IPS-15b (cell line): ENCODE results near the gene ARID5B.

Experiments
- H3K27me3 ChIP-seq: one replicate; pipeline ENCODE4 v1.6.1; 2013; ENCODE audit warnings: low read length; ENCODE audit not compliant: control insufficient read depth, insufficient read depth
- H3K36me3 ChIP-seq: one replicate; pipeline ENCODE4 v1.6.1; 2013; ENCODE audit warnings: low read length; ENCODE audit not compliant: control insufficient read depth, insufficient read depth
- H3K4me1 ChIP-seq: one replicate; pipeline ENCODE4 v1.6.1; 2013; ENCODE audit warnings: mild to moderate bottlenecking, low read length; ENCODE audit not compliant: control insufficient read depth, insufficient read depth
- H3K4me3 ChIP-seq: one replicate; pipeline ENCODE4 v1.5.1; 2013; ENCODE audit warnings: low read depth, low read length
- H3K9ac ChIP-seq: one replicate; pipeline ENCODE4 v1.6.1; 2013; ENCODE audit warnings: low read depth, mild to moderate bottlenecking, low read length
- H3K9me3 ChIP-seq: one replicate; pipeline ENCODE4 v1.6.1; 2013; ENCODE audit warnings: mild to moderate bottlenecking, low read length; ENCODE audit not compliant: control insufficient read depth, insufficient read depth

ARID5B gene

GRCh38 chr10:62002753-62003152 is 101.3 kb downstream of the ARID5B start:
- H3K36me3 ChIP-seq = no peaks in the 10 kb centered on the region
- no peaks in the 10 kb centered on the region for H3K9me3 ChIP-seq
- no peaks in the 10 kb centered on the region for H3K27me3 ChIP-seq
- no peak overlapping the region for H3K9ac ChIP-seq
- no peaks in the 10 kb centered on the region for H3K4me1 ChIP-seq
- H3K4me3 ChIP-seq = no peak overlapping the region

GRCh38 chr10:62004042-62004441 is 102.5 kb downstream of the ARID5B start:
- Histone ChIP-seq H3K9ac (no peak overlapping the region), H3K36me3 (no peaks in the 10 kb centered on the region), H3K27me3 (no peaks in the 10 kb centered on the region), H3K9me3 (no peaks in the 10 kb centered on the region), H3K4me1 (no peaks in the 10 kb centered on the region), H3K4me3 (no peak overlapping the region)

- Histone ChIP-seq H3K9me3 (no peaks in the 10 kb centered on the region), H3K27me3 (no peaks in the 10 kb centered on the region), H3K4me1 (no peaks in the 10 kb centered on the region), H3K4me3 (no peak overlapping the region), H3K9ac (no peak overlapping the region), H3K36me3 (no peaks in the 10 kb centered on the region)
These were observed 103.8 kb downstream of the ARID5B start for GRCh38 chr10:62005281-62005680.

GRCh38 chr10:62005687-62006086 is 104.2 kb downstream of the ARID5B start:
- no peak overlapping the region for H3K4me3 ChIP-seq
- no peaks in the 10 kb centered on the region for H3K4me1 ChIP-seq
- no peak overlapping the region for H3K9ac ChIP-seq
- no peaks in the 10 kb centered on the region for H3K27me3 ChIP-seq
- H3K9me3 ChIP-seq = no peaks in the 10 kb centered on the region
- H3K36me3 ChIP-seq = no peaks in the 10 kb centered on the region

- Histone ChIP-seq H3K36me3 (no peaks in the 10 kb centered on the region), H3K9ac (no peak overlapping the region), H3K27me3 (no peaks in the 10 kb centered on the region), H3K4me1 (no peaks in the 10 kb centered on the region), H3K9me3 (no peaks in the 10 kb centered on the region), H3K4me3 (no peak overlapping the region)
These were observed 105.6 kb downstream of the ARID5B start for GRCh38 chr10:62007145-62007544.

GRCh38 chr10:62008196-62008595 is 106.7 kb downstream of the ARID5B start:
- Histone ChIP-seq H3K36me3 (no peaks in the 10 kb centered on the region), H3K9me3 (no peaks in the 10 kb centered on the region), H3K27me3 (no peaks in the 10 kb centered on the region), H3K4me1 (no peaks in the 10 kb centered on the region), H3K9ac (no peak overlapping the region), H3K4me3 (no peak overlapping the region)

GRCh38 chr10:62008946-62009345 is 107.4 kb downstream of the ARID5B start:
- H3K4me1 ChIP-seq = no peaks in the 10 kb centered on the region
- no peaks in the 10 kb centered on the region for H3K36me3 ChIP-seq

GRCh38 chr10:62010366-62010765 is 108.9 kb downstream of the ARID5B start:
- Histone ChIP-seq H3K4me1 (no peaks in the 10 kb centered on the region), H3K36me3 (no peaks in the 10 kb centered on the region), H3K9me3 (no peaks in the 10 kb centered on the region), H3K4me3 (no peak overlapping the region), H3K9ac (no peak overlapping the region), H3K27me3 (no peaks in the 10 kb centered on the region)

More at GRCh38 chr10:62008946-62009345, 107.4 kb downstream of the ARID5B start:
- H3K9ac ChIP-seq = no peak overlapping the region
- H3K4me3 ChIP-seq = no peak overlapping the region
- no peaks in the 10 kb centered on the region for H3K9me3 ChIP-seq
- H3K27me3 ChIP-seq = no peaks in the 10 kb centered on the region

- Histone ChIP-seq H3K4me3 (no peak overlapping the region), H3K36me3 (no peaks in the 10 kb centered on the region), H3K9ac (no peak overlapping the region), H3K9me3 (no peaks in the 10 kb centered on the region), H3K27me3 (no peaks in the 10 kb centered on the region), H3K4me1 (no peaks in the 10 kb centered on the region)
These were observed 110.1 kb downstream of the ARID5B start for GRCh38 chr10:62011558-62011957.

GRCh38 chr10:62012318-62012717 is 110.8 kb downstream of the ARID5B start:
- Histone ChIP-seq H3K9ac (no peak overlapping the region), H3K27me3 (no peaks in the 10 kb centered on the region), H3K4me1 (no peaks in the 10 kb centered on the region), H3K4me3 (no peak overlapping the region), H3K36me3 (no peaks in the 10 kb centered on the region), H3K9me3 (no peaks in the 10 kb centered on the region)

- Histone ChIP-seq H3K4me3 (no peak overlapping the region), H3K9ac (no peak overlapping the region), H3K36me3 (no peaks in the 10 kb centered on the region), H3K4me1 (peaks cover 1% of the 10 kb centered on the region), H3K27me3 (no peaks in the 10 kb centered on the region), H3K9me3 (no peaks in the 10 kb centered on the region)
These were observed 113.0 kb downstream of the ARID5B start for GRCh38 chr10:62014510-62014909.

- H3K4me1 ChIP-seq = peaks cover 11% of the 10 kb centered on the region
- H3K36me3 ChIP-seq = no peaks in the 10 kb centered on the region
- no peak overlapping the region for H3K9ac ChIP-seq
These were observed 114.5 kb downstream of the ARID5B start for GRCh38 chr10:62015994-62016393.

More at GRCh38 chr10:62015994-62016393, 114.5 kb downstream of the ARID5B start:
- Histone ChIP-seq H3K9me3 (no peaks in the 10 kb centered on the region), H3K4me3 (no peak overlapping the region), H3K27me3 (no peaks in the 10 kb centered on the region)
